NCI-H1417 (cell line): ENCODE data around the gene ACOT8.
A peak's percentile ranks its signal among the peaks of the same experiment; 100 is the strongest.
"Not testable (repeated sequence)": the region's sequence is repeated elsewhere in the genome, so short reads cannot be mapped to it uniquely, and the experiment has no call there.

Experiments used
- DNase-seq, 3 experiments: peaks; one replicate each; lab custom pipeline; 2025; lab: John Stamatoyannopoulos, UW

The ACOT8 gene

DNA sequence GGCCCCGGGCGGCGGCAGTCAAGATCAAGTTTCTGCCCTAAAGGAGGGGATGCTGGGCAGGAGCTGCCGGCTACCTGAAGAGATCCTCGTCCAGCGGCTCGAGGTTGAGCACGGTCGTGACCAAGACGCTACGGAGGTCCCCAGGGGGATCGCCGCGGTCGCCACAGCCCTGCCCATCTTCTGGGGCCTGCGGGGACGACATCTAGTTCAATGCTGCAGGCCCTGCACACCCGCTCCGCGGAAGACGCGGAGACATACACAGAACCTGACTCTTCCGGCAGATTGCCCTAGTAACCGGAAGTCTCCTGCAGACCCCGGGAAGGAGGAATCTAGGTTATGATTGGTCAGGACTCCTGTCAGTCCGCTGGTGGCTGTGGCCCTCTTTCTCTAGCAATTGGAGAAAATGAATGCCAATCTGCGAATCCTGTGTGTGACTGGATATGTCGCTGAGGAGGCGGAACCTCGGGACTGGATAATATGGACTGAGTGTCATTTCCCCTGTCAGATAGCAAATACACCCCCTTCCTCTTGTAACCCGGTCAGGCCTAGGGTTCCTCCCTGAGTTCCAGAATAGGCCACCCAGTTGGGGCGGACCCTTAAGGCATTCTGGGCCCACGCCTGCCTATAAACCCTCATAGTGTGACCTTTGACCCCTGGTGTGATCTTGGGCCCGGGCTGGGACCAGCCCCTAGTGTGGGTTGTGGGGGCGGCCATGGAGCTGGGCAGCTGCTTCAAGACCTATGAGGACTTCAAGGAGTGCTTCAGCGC is at the start of gene ACOT8, which contains the start of gene ZSWIM3:
TSS of gene ACOT8 (minus strand) at position 279 of the 768 bp plus-strand sequence. CDS start at position 202, 77 bp downstream.
TSS of gene ZSWIM3 (plus strand) at position 501 of the 768 bp plus-strand sequence. CDS start at position 713, 212 bp downstream.
- DNase-seq: peak; percentile 100

- DNase-seq: no peak
These were observed 48.4 kb upstream of the ACOT8 start for GRCh38 chr20:45905505-45906079.

DNA sequence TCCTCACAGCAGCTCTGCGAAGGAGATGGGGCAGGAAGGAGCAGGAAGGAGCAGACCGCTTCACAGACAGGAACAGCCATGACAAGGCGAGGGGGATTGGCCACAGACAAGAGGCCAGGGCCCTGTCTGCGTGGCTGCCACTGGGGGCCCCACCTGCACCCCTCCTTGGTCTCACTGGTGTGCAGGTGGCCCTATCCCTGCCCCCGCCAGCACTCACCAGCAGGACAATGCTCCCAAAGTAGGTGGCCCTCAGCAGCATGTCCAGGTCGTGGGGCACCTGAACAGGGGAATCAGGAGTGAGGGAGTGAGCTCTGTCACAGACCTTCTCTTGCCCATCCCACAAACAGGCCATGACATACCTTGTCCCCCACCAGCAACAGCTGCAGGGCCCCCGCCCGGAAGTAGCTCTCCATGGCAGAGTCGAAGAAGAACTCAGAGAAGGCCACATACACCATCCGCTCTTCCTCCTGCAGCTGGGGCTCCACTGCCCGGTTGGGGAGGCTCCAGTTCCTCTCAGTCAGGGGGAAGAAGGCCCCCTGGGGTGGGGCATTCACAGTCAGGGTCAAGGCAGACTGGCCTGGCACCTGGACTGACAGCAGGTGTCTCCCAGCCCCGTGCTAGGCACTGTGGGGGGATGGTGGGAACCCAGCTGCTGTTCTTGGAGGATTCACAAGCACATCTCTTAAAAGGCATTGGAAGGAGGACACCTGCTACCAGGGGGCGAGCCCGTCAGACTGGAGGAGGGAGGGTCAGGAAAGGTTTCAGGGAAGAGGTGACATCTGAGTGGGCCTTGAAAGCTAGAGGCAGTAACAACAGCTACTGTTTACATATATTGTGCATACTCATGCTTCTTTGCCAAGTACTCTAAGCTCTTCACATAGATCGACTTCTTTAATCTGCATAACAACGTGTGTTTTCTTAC is 47.7 kb upstream of the ACOT8 start:
- DNase-seq: peak in 1 of 3 experiments; percentile 11

GRCh38 chr20:45902199-45902701 is 45.1 kb upstream of the ACOT8 start:
- no peak for DNase-seq

DNA sequence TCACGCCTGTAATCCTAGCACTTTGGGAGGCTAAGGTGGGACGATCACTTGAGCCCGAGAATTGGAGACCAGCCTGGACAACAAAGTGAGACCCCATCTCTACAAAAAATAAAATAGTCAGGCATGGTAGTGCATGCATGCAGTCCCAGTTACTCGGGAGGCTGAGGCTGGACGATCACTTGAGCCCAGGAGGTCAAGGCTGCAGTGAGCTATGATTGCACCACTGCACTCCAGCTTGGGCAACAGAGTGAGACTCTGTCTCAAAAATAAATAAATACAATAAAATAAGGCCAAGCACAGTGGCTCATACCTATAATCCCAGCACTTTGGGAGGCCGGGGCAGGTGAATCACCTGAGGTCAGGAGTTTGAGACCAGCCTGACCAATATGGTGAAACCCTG is 44.1 kb upstream of the ACOT8 start:
- not testable (repeated sequence) for DNase-seq

- DNase-seq: no peak
These were observed 42.0 kb upstream of the ACOT8 start for GRCh38 chr20:45899046-45899835.

DNA sequence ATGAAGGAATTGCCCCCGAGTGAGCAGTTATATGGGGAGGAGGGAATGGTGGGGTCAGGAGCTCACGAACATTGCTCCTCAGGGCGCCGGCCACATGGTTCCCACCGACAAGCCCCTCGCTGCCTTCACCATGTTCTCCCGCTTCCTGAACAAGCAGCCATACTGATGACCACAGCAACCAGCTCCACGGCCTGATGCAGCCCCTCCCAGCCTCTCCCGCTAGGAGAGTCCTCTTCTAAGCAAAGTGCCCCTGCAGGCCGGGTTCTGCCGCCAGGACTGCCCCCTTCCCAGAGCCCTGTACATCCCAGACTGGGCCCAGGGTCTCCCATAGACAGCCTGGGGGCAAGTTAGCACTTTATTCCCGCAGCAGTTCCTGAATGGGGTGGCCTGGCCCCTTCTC is 41.1 kb upstream of the ACOT8 start:
- DNase-seq: no peak

DNA sequence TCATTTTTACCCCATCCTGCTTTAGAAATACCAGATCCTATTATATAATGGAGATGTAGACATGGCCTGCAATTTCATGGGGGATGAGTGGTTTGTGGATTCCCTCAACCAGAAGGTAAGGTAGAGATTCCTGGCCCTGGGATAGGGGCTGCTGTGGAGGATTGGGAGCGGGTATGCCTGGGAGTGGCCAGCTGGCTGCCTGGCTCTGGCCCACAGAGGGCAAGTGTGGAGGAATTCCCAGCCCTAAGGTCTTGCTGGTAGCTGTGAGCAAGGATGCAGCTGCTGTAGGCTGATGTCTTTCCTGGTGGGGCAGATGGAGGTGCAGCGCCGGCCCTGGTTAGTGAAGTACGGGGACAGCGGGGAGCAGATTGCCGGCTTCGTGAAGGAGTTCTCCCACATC is 40.5 kb upstream of the ACOT8 start:
- DNase-seq: no peak

GRCh38 chr20:45897289-45897688 is 40.1 kb upstream of the ACOT8 start:
- no peak for DNase-seq

DNA sequence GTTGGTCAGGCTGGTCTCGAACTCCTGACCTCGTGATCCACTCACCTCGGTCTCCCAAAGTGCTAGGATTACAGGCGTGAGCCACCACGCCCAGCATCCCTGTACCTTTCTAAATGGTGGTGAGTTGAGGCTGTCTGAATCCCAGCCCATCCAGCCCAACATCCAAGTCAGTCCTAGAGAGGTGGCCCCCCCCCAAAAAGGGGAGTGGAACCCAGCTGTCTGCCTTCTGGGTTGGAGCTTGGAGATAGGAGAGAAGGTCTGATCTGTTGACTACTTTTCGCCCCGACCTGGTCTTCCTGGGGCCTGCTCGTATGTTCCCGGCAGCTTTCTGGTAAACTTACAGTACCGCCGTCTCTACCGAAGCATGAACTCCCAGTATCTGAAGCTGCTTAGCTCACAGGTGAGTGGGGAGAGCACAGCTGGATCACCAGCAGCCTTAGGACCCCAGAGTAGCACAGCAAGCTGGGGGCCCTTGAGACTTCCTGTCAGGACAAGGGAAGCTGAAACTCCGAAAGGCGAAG is 39.5 kb upstream of the ACOT8 start:
- DNase-seq: no peak

DNA sequence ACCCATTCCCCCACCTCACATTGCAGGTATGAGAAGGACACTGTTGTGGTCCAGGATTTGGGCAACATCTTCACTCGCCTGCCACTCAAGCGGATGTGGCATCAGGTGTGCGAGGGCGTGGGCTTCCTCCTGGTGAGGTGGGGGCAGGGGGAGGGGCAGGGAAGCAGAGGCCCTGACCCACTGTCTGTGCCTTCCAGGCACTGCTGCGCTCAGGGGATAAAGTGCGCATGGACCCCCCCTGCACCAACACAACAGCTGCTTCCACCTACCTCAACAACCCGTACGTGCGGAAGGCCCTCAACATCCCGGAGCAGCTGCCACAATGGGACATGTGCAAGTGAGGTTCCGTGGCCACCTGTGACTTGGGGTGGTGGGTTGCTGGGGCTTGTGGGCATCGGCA is 37.6 kb upstream of the ACOT8 start:
- no peak for DNase-seq

GRCh38 chr20:45893831-45894230 is 36.6 kb upstream of the ACOT8 start:
- no peak for DNase-seq

GRCh38 chr20:45892828-45893500 is 35.8 kb upstream of the ACOT8 start:
- no peak for DNase-seq

GRCh38 chr20:45892049-45892825 is 35.0 kb upstream of the ACOT8 start:
- no peak for DNase-seq

DNA sequence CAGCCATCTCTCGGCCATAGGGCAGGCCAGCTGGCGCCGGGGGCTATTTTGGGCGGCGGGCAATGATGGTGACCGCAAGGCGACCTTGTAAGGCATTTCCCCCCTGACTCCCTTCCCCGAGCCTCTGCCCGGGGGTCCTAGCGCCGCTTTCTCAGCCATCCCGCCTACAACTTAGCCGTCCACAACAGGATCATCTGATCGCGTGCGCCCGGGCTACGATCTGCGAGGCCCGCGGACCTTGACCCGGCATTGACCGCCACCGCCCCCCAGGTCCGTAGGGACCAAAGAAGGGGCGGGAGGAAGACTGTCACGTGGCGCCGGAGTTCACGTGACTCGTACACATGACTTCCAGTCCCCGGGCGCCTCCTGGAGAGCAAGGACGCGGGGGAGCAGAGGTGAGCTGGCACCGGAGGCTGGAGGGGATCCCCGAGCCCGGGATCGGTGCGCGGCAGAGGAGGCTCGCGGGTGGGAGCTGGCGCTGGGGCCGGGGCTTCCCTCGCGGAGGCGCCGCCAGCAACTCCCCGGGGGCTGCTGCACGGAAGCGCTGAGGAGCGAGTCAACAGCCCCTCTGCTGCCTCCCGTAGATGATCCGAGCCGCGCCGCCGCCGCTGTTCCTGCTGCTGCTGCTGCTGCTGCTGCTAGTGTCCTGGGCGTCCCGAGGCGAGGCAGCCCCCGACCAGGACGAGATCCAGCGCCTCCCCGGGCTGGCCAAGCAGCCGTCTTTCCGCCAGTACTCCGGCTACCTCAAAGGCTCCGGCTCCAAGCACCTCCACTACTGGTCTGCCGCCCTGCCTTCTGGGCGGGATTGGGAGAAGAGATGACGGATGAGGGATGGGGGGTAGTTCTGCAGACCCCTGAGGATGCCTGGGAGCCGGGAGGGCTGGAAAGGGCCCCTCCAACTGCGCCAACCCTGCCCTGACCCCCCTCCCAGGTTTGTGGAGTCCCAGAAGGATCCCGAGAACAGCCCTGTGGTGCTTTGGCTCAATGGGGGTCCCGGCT is 34.1 kb upstream of the ACOT8 start, which contains the start of the genes CTSA and NEURL2:
TSS of gene CTSA (plus strand) at position 351 of the 999 bp plus-strand sequence. CDS start at position 585, 234 bp downstream.
TSS of gene NEURL2 (minus strand) at position 224 of the 999 bp plus-strand sequence. CDS start at position 7, 217 bp downstream.
- DNase-seq: peak; percentile 91 to 95 (median 92)

GRCh38 chr20:45890077-45890984 is 33.1 kb upstream of the ACOT8 start:
- DNase-seq: peak in 2 of 3 experiments; percentile 77 to 86

GRCh38 chr20:45888681-45889080 is 31.5 kb upstream of the ACOT8 start:
- DNase-seq: no peak
